Measurements from ENCODE around the gene PLCH2.
"Not testable (repeated sequence)": the region's sequence is repeated elsewhere in the genome, so short reads cannot be mapped to it uniquely, and the experiment has no call there.

The PLCH2 gene

GRCh38 chr1:2547210-2548067 lies 71.3 kb downstream of the PLCH2 start:
- peak in 1 of 2 experiments; percentile 73 for DNase-seq

- DNase-seq: peak; percentile 79 to 83
Observed at GRCh38 chr1:2548068-2548589, 72.0 kb downstream of the PLCH2 start.

- not testable (repeated sequence) for DNase-seq
Observed at GRCh38 chr1:2549367-2550029, 73.4 kb downstream of the PLCH2 start.

DNA sequence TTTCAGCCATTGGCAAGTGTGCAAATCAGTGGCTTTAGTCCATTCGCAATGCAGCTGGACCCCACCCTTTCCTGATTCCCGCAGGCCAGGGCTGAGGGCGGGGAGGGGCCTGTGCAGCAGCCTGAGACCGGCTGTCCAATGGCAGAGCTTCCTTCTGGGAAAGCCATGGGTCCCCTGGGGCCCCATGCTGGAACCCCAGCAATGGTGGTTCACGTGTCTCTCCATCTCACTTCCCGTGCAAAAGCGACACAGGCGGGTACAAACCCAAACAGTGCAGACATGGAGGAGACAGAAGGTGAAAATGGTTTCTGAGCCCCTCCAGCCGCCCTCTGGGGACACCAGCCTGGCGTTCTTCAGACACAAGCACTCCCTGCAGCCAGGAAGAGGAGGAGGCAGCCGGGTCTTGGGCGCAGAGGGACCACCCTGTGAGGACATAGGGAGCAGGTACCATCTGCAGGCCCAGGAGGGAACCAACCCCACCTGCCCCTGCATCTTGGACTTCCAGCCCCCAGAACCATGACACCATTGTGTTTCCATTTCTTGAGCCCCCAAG lies 74.3 kb downstream of the PLCH2 start:
- not testable (repeated sequence) for DNase-seq

DNA sequence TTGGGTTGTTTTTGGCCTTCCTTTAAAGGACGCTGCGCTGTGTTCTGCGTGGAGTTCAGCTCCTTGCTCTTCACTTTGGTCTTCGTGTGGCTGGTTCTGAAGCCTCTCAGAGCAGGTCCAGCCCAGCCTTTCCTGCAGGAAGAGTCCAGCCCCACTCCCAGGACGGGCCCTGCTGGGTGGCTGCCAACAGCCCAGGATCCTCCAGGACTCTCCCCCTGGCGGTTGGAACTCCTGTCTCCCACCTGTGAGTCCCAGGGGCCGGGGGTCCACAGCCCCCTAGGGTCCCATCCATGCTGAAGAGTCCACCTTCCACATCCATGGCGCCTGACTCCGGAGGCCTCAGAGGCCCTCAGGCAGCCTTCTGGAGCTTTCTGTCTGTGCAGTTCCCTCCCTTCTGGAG lies 75.5 kb downstream of the PLCH2 start:
- DNase-seq: not testable (repeated sequence)

DNA sequence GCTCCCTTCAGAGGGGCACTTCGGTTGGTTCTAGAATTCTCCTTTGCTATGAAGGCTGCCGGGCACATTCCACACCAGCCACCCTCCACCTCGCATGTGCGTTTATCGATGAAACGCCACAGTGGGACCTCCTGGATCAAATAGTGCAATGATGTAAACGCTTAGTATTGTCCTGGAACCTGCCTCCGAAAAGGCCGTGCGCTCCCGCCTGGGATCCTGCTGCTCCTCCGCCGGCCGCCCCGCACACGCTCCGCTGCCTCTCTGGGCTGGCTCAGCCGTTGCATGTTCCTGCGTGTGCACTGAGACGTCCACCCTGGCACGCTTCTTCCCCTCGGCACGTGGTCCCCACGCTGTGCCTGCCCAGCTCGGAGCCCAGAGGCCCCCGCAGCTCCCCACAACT lies 76.1 kb downstream of the PLCH2 start:
- DNase-seq: no peak

- DNase-seq: not testable (repeated sequence)
Observed at GRCh38 chr1:2553076-2553475, 77.0 kb downstream of the PLCH2 start.

DNA sequence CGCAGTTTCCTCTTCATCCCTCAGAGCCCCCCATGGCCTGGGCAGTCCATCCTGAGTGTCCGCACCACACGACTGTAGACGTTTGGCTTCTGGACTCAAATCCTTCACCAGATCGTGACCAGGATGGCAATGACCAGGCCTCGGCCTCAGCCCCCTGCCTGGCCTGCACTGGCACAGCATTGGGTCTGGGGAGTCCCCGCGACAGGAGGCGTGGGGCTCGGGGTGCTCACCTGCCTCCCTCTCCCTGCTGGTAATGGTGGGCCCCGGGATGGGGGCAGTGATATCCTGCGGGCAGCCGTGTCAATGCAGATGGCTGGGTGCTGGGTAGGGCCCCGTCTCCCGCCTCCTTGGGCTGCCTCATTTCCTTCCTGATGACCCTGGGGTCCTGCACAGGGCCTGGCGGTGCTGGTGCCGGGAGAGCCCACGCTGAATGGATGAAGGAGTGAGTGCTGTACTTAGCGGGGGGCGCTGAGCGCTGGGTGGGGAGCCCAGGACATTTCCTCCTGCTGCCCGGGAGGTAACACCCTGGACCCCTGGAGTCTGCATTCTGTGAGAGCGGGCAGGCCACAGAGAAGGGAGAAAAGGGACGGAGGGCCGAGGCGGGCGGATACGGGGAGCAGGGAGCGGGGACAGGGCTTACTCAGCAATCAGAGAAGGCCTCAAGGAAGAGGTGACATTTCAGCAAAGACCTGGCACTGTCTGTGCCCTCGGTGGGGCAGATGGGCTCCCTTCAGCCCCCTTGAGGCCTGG lies 78.0 kb downstream of the PLCH2 start:
- no peak for DNase-seq

DNA sequence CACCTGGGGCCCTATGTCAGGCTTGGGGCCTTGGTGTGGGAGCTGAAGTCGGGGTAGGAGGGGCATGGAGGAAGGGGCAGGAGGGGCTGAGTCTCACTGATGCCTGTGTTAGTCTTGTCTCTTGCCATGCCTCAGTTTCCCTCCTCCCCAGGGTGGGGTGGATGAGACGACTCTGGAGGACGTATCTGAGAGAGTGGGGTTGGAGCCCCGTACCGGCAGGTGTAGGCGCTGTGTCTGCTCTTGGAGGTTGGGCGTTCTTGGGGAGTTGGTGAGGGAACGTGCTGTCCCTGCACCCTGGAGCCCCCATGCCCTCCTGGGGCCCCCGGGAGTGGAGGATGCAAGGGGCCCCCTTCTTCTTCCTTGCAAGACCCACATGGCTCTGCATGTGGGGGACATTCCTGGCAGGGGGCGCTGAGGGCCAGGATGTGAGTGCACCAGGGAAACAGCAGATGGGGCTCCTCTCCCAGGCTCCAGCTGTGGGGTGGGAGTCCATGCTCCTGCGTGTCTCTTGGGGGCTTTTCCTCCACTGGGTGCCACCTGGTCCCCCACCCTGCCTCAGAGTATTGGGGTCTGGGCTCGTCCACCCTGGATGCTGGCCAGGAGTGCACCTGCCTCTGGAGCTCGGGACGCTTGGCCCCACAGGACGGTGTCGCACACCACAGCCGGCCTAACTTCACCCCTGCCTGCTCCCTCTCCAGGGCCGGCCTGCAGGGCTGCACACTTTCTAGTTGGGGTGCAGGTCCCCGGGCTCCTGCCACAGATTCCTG lies 78.7 kb downstream of the PLCH2 start:
- DNase-seq: no peak

Measured in NCI-H2081 (cell line).